Measurements from ENCODE around the gene MGLL. TPM values are rescaled to one million over a fixed set of nuclear protein-coding genes. Genes with fewer than 3 reads are reported as not detected.
A peak's percentile ranks its signal among the peaks of the same experiment; 100 is the strongest.

Gene MGLL
- total and polyA plus RNA-seq, 12 donors = 1.9 to 48.1 (median 33.3) TPM

GRCh38 chr3:127730171-127730570 lies 92.1 kb downstream of the MGLL start:
- Histone ChIP-seq H3K4me1 (replicated peaks in 1 of 2) (peaks cover 10 to 31% of the 10 kb centered on the region in 2 donors), H3K27ac (no peak overlapping the region), H3K4me3 (no peak overlapping the region), H3K9me3 (replicated peaks in 1 of 3) (no peaks in the 10 kb centered on the region), H3K36me3 (replicated peaks in 1 of 2) (no peaks in the 10 kb centered on the region), H3K27me3 (no peaks in the 10 kb centered on the region)
- TF ChIP-seq CTCF (IDR thresholded peaks at IDR 0.05) (no peak), POLR2A (IDR thresholded peaks at IDR 0.05) (no peak)
- intact Hi-C loops (cut with DNase I) = no loop called here
- no peak for DNase-seq
- WGBS, 4 donors = 89 to 97% (median 90%) methylated on average over 5 to 8 of the region's 8 CpGs

GRCh38 chr3:127729556-127730056 lies 92.7 kb downstream of the MGLL start:
- intact Hi-C loops (cut with DNase I) = no loop called here
- TF ChIP-seq CTCF (IDR thresholded peaks at IDR 0.05) = no peak
- no peak for TF ChIP-seq POLR2A (IDR thresholded peaks at IDR 0.05)
- Histone ChIP-seq H3K9me3 (replicated peaks in 1 of 3) (no peaks in the 10 kb centered on the region), H3K4me1 (replicated peaks in 1 of 2) (peaks cover 10 to 26% of the 10 kb centered on the region in 2 donors), H3K4me3 (no peak overlapping the region), H3K27me3 (no peaks in the 10 kb centered on the region), H3K36me3 (replicated peaks in 1 of 2) (no peaks in the 10 kb centered on the region), H3K27ac (peak overlapping the region in 1 of 5 donors; percentile 20)
- peak in 1 of 7 donors; percentile 24 for DNase-seq
- 75 to 88% (median 85%) methylated on average over 4 of the region's 4 CpGs for WGBS, 4 donors

- intact Hi-C loops (cut with DNase I) = no loop called here
- TF ChIP-seq POLR2A (IDR thresholded peaks at IDR 0.05) = no peak
- no peak for TF ChIP-seq CTCF (IDR thresholded peaks at IDR 0.05)
- H3K27me3 ChIP-seq = no peaks in the 10 kb centered on the region
- peak in 1 of 7 donors; percentile 26 for DNase-seq
- 73 to 78% (median 77%) methylated on average over 7 of the region's 7 CpGs for WGBS, 4 donors
- no peaks in the 10 kb centered on the region for H3K36me3 ChIP-seq (replicated peaks in 1 of 2)
- H3K4me1 ChIP-seq (replicated peaks in 1 of 2) = peaks cover 10 to 18% of the 10 kb centered on the region in 2 donors
- H3K27ac ChIP-seq = no peak overlapping the region
- no peaks in the 10 kb centered on the region for H3K9me3 ChIP-seq (replicated peaks in 1 of 3)
- no peak overlapping the region for H3K4me3 ChIP-seq
Measured at GRCh38 chr3:127728417-127729015, 93.8 kb downstream of the MGLL start.

- Histone ChIP-seq H3K36me3 (replicated peaks in 1 of 2) (no peaks in the 10 kb centered on the region), H3K27me3 (no peaks in the 10 kb centered on the region), H3K4me3 (no peak overlapping the region), H3K9me3 (replicated peaks in 1 of 3) (no peaks in the 10 kb centered on the region), H3K27ac (no peak overlapping the region), H3K4me1 (replicated peaks in 1 of 2) (peaks cover 9 to 10% of the 10 kb centered on the region in 2 donors)
- DNase-seq = no peak
- WGBS, 4 donors = 77 to 84% (median 81%) methylated on average over 3 of the region's 3 CpGs
- intact Hi-C loops (cut with DNase I) = no loop called here
- TF ChIP-seq POLR2A (IDR thresholded peaks at IDR 0.05) = no peak
- no peak for TF ChIP-seq CTCF (IDR thresholded peaks at IDR 0.05)
Measured at GRCh38 chr3:127726894-127727293, 95.4 kb downstream of the MGLL start.
